Keratinocyte (primary cell): ENCODE results near the gene SYT11. TPM values are rescaled to one million over a fixed set of nuclear protein-coding genes. Genes with fewer than 3 reads are reported as not detected.

ENCODE experiments used
- DNase-seq: peaks from one replicate; pipeline ENCODE4 v3.0.0-alpha.2; 2011; ENCODE audit warnings: low read depth, missing footprints, low spot score
- FAIRE-seq: peaks from 2 replicates; lab custom pipeline; 2011; peaks lifted over from hg19 to GRCh38; lab: Jason Lieb, UNC
- H2AFZ ChIP-seq: 2 replicates; pipeline ENCODE4 v1.6.0; 2012; ENCODE audit warnings: low read length, control low read depth, inconsistent platforms; ENCODE audit not compliant: control insufficient read depth
- H3K27ac ChIP-seq: 2 replicates; pipeline ENCODE4 v1.5.1; 2011; ENCODE audit warnings: low read length; ENCODE audit not compliant: control insufficient read depth, insufficient read depth
- H3K27me3 ChIP-seq: 3 replicates; pipeline ENCODE4 v1.6.0; 2011; ENCODE audit warnings: low read length; ENCODE audit not compliant: control insufficient read depth, insufficient read depth; ENCODE audit errors: extremely low read depth
- H3K36me3 ChIP-seq, 2 experiments: 2 replicates in 1 of 2; 3 replicates in 1 of 2; pipeline ENCODE4 v1.5.1; 2011; ENCODE audit warnings: low read length in 2 of 2, mild to moderate bottlenecking in 1 of 2; ENCODE audit not compliant: control insufficient read depth in 2 of 2, insufficient read depth in 2 of 2; ENCODE audit errors: extremely low read depth in 1 of 2
- H3K4me1 ChIP-seq: 3 replicates; pipeline ENCODE4 v1.5.1; 2011; ENCODE audit warnings: low read length; ENCODE audit not compliant: control insufficient read depth, insufficient read depth; ENCODE audit errors: extremely low read depth
- H3K4me2 ChIP-seq: 3 replicates; pipeline ENCODE4 v1.6.0; 2011; ENCODE audit warnings: low read depth, low read length; ENCODE audit not compliant: control insufficient read depth, insufficient read depth; ENCODE audit errors: extremely low read depth
- H3K4me3 ChIP-seq, 3 experiments: fragments of 200-600 bp in 1 of 3; sonication (generic) in 1 of 3; 2 replicates in 2 of 3; 3 replicates in 1 of 3; pipeline ENCODE4 v1.5.1; 2011 to 2016; ENCODE audit warnings: low read length in 3 of 3, mild to moderate bottlenecking in 3 of 3, control low read depth in 2 of 3, inconsistent platforms in 1 of 3, low read depth in 1 of 3, mixed read lengths in 1 of 3, mixed run types in 1 of 3, moderate library complexity in 1 of 3; ENCODE audit not compliant: control insufficient read depth in 2 of 3, insufficient read depth in 2 of 3; ENCODE audit errors: extremely low read depth in 1 of 3
- H3K79me2 ChIP-seq: 2 replicates; pipeline ENCODE4 v1.6.0; 2012; ENCODE audit warnings: low read length; ENCODE audit not compliant: control insufficient read depth, insufficient read depth
- H3K9ac ChIP-seq: 3 replicates; pipeline ENCODE4 v1.6.0; 2011; ENCODE audit warnings: low read length; ENCODE audit not compliant: control insufficient read depth, insufficient read depth; ENCODE audit errors: extremely low read depth
- H3K9me1 ChIP-seq: 3 replicates; pipeline ENCODE4 v1.6.0; 2011; ENCODE audit warnings: low read length; ENCODE audit not compliant: control insufficient read depth, insufficient read depth; ENCODE audit errors: extremely low read depth
- H3K9me3 ChIP-seq: 2 replicates; pipeline ENCODE4 v1.5.1; 2012; ENCODE audit warnings: low read depth, low read length; ENCODE audit not compliant: control insufficient read depth
- H4K20me1 ChIP-seq: 3 replicates; pipeline ENCODE4 v1.6.0; 2011; ENCODE audit warnings: low read length; ENCODE audit not compliant: control insufficient read depth, insufficient read depth; ENCODE audit errors: extremely low read depth
- CTCF ChIP-seq, 3 experiments: IDR thresholded peaks in 1 of 3; conservative IDR thresholded peaks in 1 of 3; optimal IDR thresholded peaks in 1 of 3; 2 replicates in 2 of 3; 3 replicates in 1 of 3; pipeline versions ENCODE3 to v1.5.1; 2011; ENCODE audit warnings: low read length in 3 of 3, mild to moderate bottlenecking in 3 of 3, moderate library complexity in 2 of 3, control low read depth in 1 of 3, inconsistent platforms in 1 of 3; ENCODE audit not compliant: insufficient read depth in 2 of 3; ENCODE audit errors: extremely low read depth in 1 of 3
- EZH2 ChIP-seq: IDR thresholded peaks from one replicate; pipeline ENCODE4 v1.6.1; 2012; ENCODE audit warnings: inconsistent platforms, mild to moderate bottlenecking, low read length, moderate library complexity
- dilution Hi-C: fragments of 300-500 bp; cut with MboI; formaldehyde crosslinking; loops from one replicate; pipeline ENCODE4 v1.7.0; 2020; ENCODE audit warnings: low sequenced_read_pairs; ENCODE audit not compliant: extremely low pct_ligation_motif_present
- polyA plus RNA-seq, 5 experiments: library from polyadenylated mRNA; depleted of rRNA in 3 of 5; stranded (reverse) in 3 of 5; stranded (forward) in 1 of 5; unstranded in 1 of 5; fragments of >200 nt; gene quantifications; 1 replicate in 1 of 5; 2 replicates in 3 of 5; 3 replicates in 1 of 5; pipeline versions ENCODE4 v1.2.1 to v1.2.3, GENCODE V29; 2011 to 2012; ENCODE audit warnings: missing spikeins in 2 of 5, low read depth in 1 of 5, low replicate concordance in 1 of 5

The SYT11 gene
- polyA plus RNA-seq, 1 donor (not counting 4 experiments of a cell fraction or from before 2014, with no cell fraction given), result 0.08 TPM

DNA sequence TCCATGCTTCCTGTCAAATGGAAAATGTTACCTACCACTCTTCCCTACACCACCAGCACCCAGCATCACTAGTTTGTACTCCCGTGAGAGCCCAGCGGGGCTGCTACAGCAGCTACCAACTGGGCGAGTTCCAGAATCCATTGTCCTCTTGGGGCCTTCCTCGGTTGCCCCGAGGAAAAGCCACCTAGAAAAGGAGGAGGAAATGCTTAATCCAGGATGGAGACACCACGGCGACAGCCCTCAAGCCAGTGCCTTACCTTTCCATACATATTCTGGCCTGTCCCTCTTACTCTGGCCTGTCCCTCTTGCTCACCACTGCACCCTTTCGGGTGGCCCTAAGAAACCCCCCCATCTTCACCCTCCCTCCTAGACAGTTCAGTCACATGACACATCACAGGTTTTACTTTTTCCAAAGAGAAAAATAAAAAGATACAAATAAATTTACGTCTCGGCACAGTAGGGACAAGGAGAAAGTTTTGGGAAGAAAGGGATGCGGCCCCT lies 51.3 kb downstream of the SYT11 start:
- Histone ChIP-seq H3K4me1 (peaks cover 18% of the 10 kb centered on the region), H3K9me1 (no peaks in the 10 kb centered on the region), H3K27me3 (no peaks in the 10 kb centered on the region), H3K4me3 (peak overlapping the region; percentile 69 to 86 (median 71)), H3K9ac (peak overlapping the region; percentile 74), H4K20me1 (no peaks in the 10 kb centered on the region), H3K79me2 (peaks cover 7% of the 10 kb centered on the region), H3K36me3 (peaks cover 12 to 13% of the 10 kb centered on the region in 2 experiments), H3K9me3 (no peaks in the 10 kb centered on the region), H2AFZ (peak overlapping the region; percentile 39), H3K27ac (peak overlapping the region; percentile 70), H3K4me2 (peak overlapping the region; percentile 95)
- dilution Hi-C loops, result no loop called here
- peak; percentile 53 for FAIRE-seq
- TF ChIP-seq CTCF (optimal IDR thresholded peaks at IDR 0.05 in 1 of 3, IDR thresholded peaks at IDR 0.05 in 1 of 3, conservative IDR thresholded peaks at IDR 0.05 in 1 of 3; ENCODE audit: extremely low read depth in 1 of 3, insufficient read depth in 2 of 3, low read length in 3 of 3) (peak in 1 of 3 experiments; percentile 14), EZH2 (no peak)
- no peak for DNase-seq

DNA sequence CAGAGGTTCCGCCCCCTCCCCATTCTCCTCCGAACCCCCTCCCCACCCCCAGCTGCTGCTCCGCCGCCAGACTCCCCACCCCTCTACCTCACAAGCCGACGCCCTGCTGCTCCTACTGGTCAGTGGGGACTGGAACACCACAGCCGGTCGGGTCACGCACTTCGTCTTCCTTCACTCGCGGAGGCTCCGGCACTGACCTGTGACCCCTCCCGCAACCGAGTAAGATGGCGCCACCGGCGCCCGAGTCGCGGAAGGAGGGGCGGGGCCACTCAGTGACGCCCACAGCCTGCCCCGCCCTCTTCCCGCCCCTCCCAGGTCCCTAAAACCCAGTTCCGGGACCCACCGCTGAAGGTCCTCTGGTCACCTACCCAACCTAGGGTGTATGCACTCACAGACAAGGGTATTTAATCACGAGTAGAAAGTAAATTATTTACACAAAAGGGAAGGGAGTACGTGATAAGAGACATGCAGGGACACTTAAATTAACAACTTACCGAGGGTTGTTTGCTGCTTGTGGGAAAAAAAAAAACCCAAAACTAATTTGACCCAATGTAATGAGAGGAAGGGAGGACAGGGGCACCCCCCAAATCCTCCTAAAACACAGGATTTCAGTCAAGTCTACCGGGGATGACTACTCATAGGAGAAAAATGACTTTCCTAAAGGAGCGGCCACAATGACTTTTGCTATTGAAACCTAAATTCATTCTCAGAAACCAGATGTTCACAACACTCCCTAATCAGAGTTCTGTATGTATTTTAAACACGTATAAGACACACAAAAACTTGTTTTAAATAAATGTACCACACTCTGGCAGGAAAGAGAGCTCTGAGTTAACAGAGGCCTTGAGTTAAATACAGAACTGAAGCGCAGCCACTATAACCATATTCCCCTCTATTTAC lies 52.0 kb downstream of the SYT11 start, which contains the start of gene RIT1:
Gene RIT1 (minus strand): TSS at position 194 of the 900 bp plus-strand sequence. CDS start 588 bp downstream, outside the sequence.
- peak within 1 kb of the TSS; percentile 74 for H3K9ac ChIP-seq
- no peaks in the 10 kb centered on the region for H3K9me1 ChIP-seq
- TF ChIP-seq CTCF (optimal IDR thresholded peaks at IDR 0.05 in 1 of 3, IDR thresholded peaks at IDR 0.05 in 1 of 3, conservative IDR thresholded peaks at IDR 0.05 in 1 of 3; ENCODE audit: extremely low read depth in 1 of 3, insufficient read depth in 2 of 3, low read length in 3 of 3), result no peak
- TF ChIP-seq EZH2, result no peak
- peaks cover 18% of the 10 kb centered on the region for H3K4me1 ChIP-seq
- H3K27ac ChIP-seq, result peak within 1 kb of the TSS; percentile 70
- dilution Hi-C loops, result no loop called here
- H4K20me1 ChIP-seq, result no peaks in the 10 kb centered on the region
- peak within 1 kb of the TSS; percentile 69 to 86 (median 71) for H3K4me3 ChIP-seq
- DNase-seq (no peak), FAIRE-seq (no peak)
- H3K9me3 ChIP-seq, result no peaks in the 10 kb centered on the region
- H3K27me3 ChIP-seq, result no peaks in the 10 kb centered on the region
- peak within 1 kb of the TSS; percentile 59 for H2AFZ ChIP-seq
- peaks cover 12 to 17% of the 10 kb centered on the region in 2 experiments for H3K36me3 ChIP-seq
- H3K79me2 ChIP-seq, result peaks cover 7% of the 10 kb centered on the region
- peak within 1 kb of the TSS; percentile 95 for H3K4me2 ChIP-seq
